Kidney (tissue), 14 donors: ENCODE measurements around the gene ETV6. TPM values are rescaled to one million over a fixed set of nuclear protein-coding genes. Genes with fewer than 3 reads are reported as not detected.
A peak's percentile ranks its signal among the peaks of the same experiment; 100 is the strongest.

ENCODE experiments used
- DNase-seq, 5 donors: peaks; one replicate each; pipeline ENCODE4 v3.0.0-alpha.2; 2013 to 2020
- FAIRE-seq: peaks from 2 replicates; lab custom pipeline; 2012; peaks lifted over from hg19 to GRCh38; lab: Jason Lieb, UNC
- H3K27ac ChIP-seq, 2 donors: one replicate each; pipeline ENCODE4 v1.7.0; 2013; ENCODE audit warnings: low read depth in 2 of 2, low read length in 2 of 2, inconsistent platforms in 1 of 2
- H3K27me3 ChIP-seq: one replicate; pipeline ENCODE4 v1.7.1; 2013; ENCODE audit warnings: low read length, inconsistent platforms; ENCODE audit not compliant: control insufficient read depth, insufficient read depth
- H3K36me3 ChIP-seq, 3 donors: one replicate each; pipeline versions ENCODE4 v1.7.0 to v1.7.1; 2013; ENCODE audit warnings: low read length in 3 of 3, control low read depth in 1 of 3, inconsistent platforms in 1 of 3; ENCODE audit not compliant: insufficient read depth in 3 of 3, control insufficient read depth in 2 of 3
- H3K4me1 ChIP-seq, 3 donors: one replicate each; pipeline versions ENCODE4 v1.7.0 to v1.7.1; 2013; ENCODE audit warnings: low read length in 3 of 3, inconsistent platforms in 1 of 3, low read depth in 1 of 3; ENCODE audit not compliant: control insufficient read depth in 2 of 3, insufficient read depth in 2 of 3
- H3K4me3 ChIP-seq, 3 donors: one replicate each; pipeline versions ENCODE4 v1.7.0 to v1.8.1; 2013; ENCODE audit warnings: low read length in 3 of 3, control low read depth in 1 of 3, inconsistent platforms in 1 of 3
- H3K9ac ChIP-seq, 3 donors: one replicate each; pipeline versions ENCODE4 v1.7.0 to v1.7.1; 2013; ENCODE audit warnings: low read length in 3 of 3, control low read depth in 1 of 3, inconsistent platforms in 1 of 3
- H3K9me3 ChIP-seq, 3 donors: one replicate each; pipeline versions ENCODE4 v1.7.0 to v1.7.1; 2013; ENCODE audit warnings: low read length in 3 of 3, control low read depth in 1 of 3, inconsistent platforms in 1 of 3; ENCODE audit not compliant: control insufficient read depth in 2 of 3, insufficient read depth in 1 of 3
- CTCF ChIP-seq: IDR thresholded peaks from 3 replicates; pipeline ENCODE4 v1.5.1; 2012; ENCODE audit warnings: mild to moderate bottlenecking, moderate library complexity, borderline replicate concordance; ENCODE audit not compliant: insufficient read depth; ENCODE audit errors: extremely low read depth
- intact Hi-C: fragments of 100-400 bp; cut with DNase I; formaldehyde crosslinking; loops from one replicate; pipeline ENCODE4 v1.11.1; 2022
- polyA plus RNA-seq: library from polyadenylated mRNA; stranded (reverse); fragments of 350-450 nt; fragmentation: Illumina TruSeq; extraction: RNeasy Lipid Tissue Mini Kit (QIAGEN cat#74804); gene quantifications from one replicate; pipeline ENCODE4 v1.2.3, GENCODE V29; 2014; ENCODE audit warnings: low read depth, low replicate concordance; ENCODE audit not compliant: insufficient read depth
- total RNA-seq: library from RNA; stranded (reverse); fragmentation: NEBNext Ultra II Directional; extraction: Animal tissue kit (Norgen Biotek cat#: 25700); gene quantifications from one replicate; pipeline ENCODE4 v1.2.1, GENCODE V29; 2021
- donor health status: control.
- donor health status: control.
- donor health status: control.
- donor health status: control.
- donor health status: control.
- donor health status: DM: yes; HTN: yes; CAD: no.
- donor health status: Normal renal cell carcinoma (clear cell type).

The ETV6 gene
- total and polyA plus RNA-seq, 2 donors from 2014 or later, result 5.2 to 59.8 TPM

GRCh38 chr12:11703378-11703777 lies 53.9 kb downstream of the ETV6 start:
- Histone ChIP-seq H3K9ac (no peak overlapping the region), H3K27ac (no peak overlapping the region), H3K4me3 (no peak overlapping the region), H3K9me3 (no peaks in the 10 kb centered on the region), H3K4me1 (peaks cover 4 to 8% (median 7%) of the 10 kb centered on the region in 3 donors), H3K27me3 (no peaks in the 10 kb centered on the region), H3K36me3 (no peaks in the 10 kb centered on the region)
- FAIRE-seq (no peak), DNase-seq (no peak)
- intact Hi-C loops, result no loop called here
- no peak for TF ChIP-seq CTCF

GRCh38 chr12:11704089-11704488 lies 54.6 kb downstream of the ETV6 start:
- no peak for DNase-seq
- intact Hi-C loops, result no loop called here
- no peaks in the 10 kb centered on the region for H3K9me3 ChIP-seq
- no peak overlapping the region for H3K9ac ChIP-seq
- peaks cover under 1 to 7% (median 4%) of the 10 kb centered on the region in 3 donors for H3K4me1 ChIP-seq
- no peak for FAIRE-seq
- H3K36me3 ChIP-seq, result no peaks in the 10 kb centered on the region
- TF ChIP-seq CTCF, result no peak
- no peaks in the 10 kb centered on the region for H3K27me3 ChIP-seq
- no peak overlapping the region for H3K27ac ChIP-seq
- no peak overlapping the region for H3K4me3 ChIP-seq

- H3K4me3 ChIP-seq, result no peak overlapping the region
- no peak overlapping the region for H3K9ac ChIP-seq
- intact Hi-C loops, result no loop called here
- no peaks in the 10 kb centered on the region for H3K36me3 ChIP-seq
- no peak for TF ChIP-seq CTCF
- peak overlapping the region in 1 of 2 donors; percentile 16 for H3K27ac ChIP-seq
- H3K4me1 ChIP-seq, result peaks cover 0 to 7% (median 4%) of the 10 kb centered on the region in 3 donors
- no peak for FAIRE-seq
- no peaks in the 10 kb centered on the region for H3K27me3 ChIP-seq
- DNase-seq, result no peak
- no peaks in the 10 kb centered on the region for H3K9me3 ChIP-seq
Observed at GRCh38 chr12:11705010-11705409, 55.5 kb downstream of the ETV6 start.
